Measurements from ENCODE around the gene APEH. TPM values are rescaled to one million over a fixed set of nuclear protein-coding genes. Genes with fewer than 3 reads are reported as not detected.
A peak's percentile ranks its signal among the peaks of the same experiment; 100 is the strongest.

The APEH gene
- total RNA-seq, 1 experiment from 2014 or later, result 273 TPM

GRCh38 chr3:49641292-49641691, 32.9 kb upstream of the APEH start (continued):
- TF ChIP-seq STAT6 (CRISPR knock-in tag; conservative IDR thresholded peaks at IDR 0.05; ENCODE audit: low read depth), result no peak
- TF ChIP-seq IRF2 (CRISPR knock-in tag; IDR thresholded peaks at IDR 0.05; ENCODE audit: borderline replicate concordance, low read depth), result no peak
- TF ChIP-seq ARID4B (CRISPR knock-in tag; IDR thresholded peaks at IDR 0.05; ENCODE audit: borderline replicate concordance), result no peak
- TF ChIP-seq NR1H2 (CRISPR knock-in tag; IDR thresholded peaks at IDR 0.05), result no peak
- no peak for TF ChIP-seq NR2C2 (CRISPR knock-in tag; IDR thresholded peaks at IDR 0.05)
- TF ChIP-seq SOX15 (CRISPR knock-in tag; IDR thresholded peaks at IDR 0.05), result no peak
- TF ChIP-seq SMAD3 (CRISPR knock-in tag; IDR thresholded peaks at IDR 0.05; ENCODE audit: borderline replicate concordance), result no peak
- no peak for TF ChIP-seq ZNF219 (CRISPR knock-in tag; IDR thresholded peaks at IDR 0.05; ENCODE audit: borderline replicate concordance)
- no peak for TF ChIP-seq TEAD4 (CRISPR knock-in tag; IDR thresholded peaks at IDR 0.05)
- TF ChIP-seq NR3C1 (CRISPR knock-in tag; conservative IDR thresholded peaks at IDR 0.05; ENCODE audit: low read depth), result no peak

- ChIA-PET POLR2A (interaction anchor here (0.6 kb wide), 1 partner anchor 178 kb away, joined by 4 read pairs; no protein-coding TSS in a partner anchor), CTCF (interaction anchor here (1.4 to 1.5 kb wide), 2 partner anchors 102 to 103 kb away, joined by 3 to 4 read pairs; no protein-coding TSS in a partner anchor)
- H3K4me3 Mint-ChIP-seq, result no peak overlapping the region
- H3K27ac Mint-ChIP-seq, result no peak overlapping the region
- TF ChIP-seq FOXJ3 (CRISPR knock-in tag; IDR thresholded peaks at IDR 0.05; ENCODE audit: borderline replicate concordance) (no peak), ZNF671 (CRISPR knock-in tag; IDR thresholded peaks at IDR 0.05) (no peak), FOXP1 (CRISPR knock-in tag; IDR thresholded peaks at IDR 0.05; ENCODE audit: borderline replicate concordance) (0 out of 2 replicates have a peak, but pooled peaks have one; percentile 16)
- DNase-seq (ENCODE audit: low spot score) (no peak), ATAC-seq (no peak)
- no peaks in the 10 kb centered on the region for H3K9me3 Mint-ChIP-seq
- H3K4me1 Mint-ChIP-seq, result no peaks in the 10 kb centered on the region
- no peaks in the 10 kb centered on the region for H3K27me3 Mint-ChIP-seq (ENCODE audit: low read depth)
- no peaks in the 10 kb centered on the region for H3K36me3 Mint-ChIP-seq
These were observed 32.0 kb upstream of the APEH start for GRCh38 chr3:49641921-49642707.

- DNase-seq (ENCODE audit: low spot score) (no peak), ATAC-seq (no peak)
- TF ChIP-seq SMAD3 (CRISPR knock-in tag; IDR thresholded peaks at IDR 0.05; ENCODE audit: borderline replicate concordance), result no peak
- no peak for TF ChIP-seq NR3C1 (CRISPR knock-in tag; conservative IDR thresholded peaks at IDR 0.05; ENCODE audit: low read depth)
- TF ChIP-seq JAZF1 (CRISPR knock-in tag; IDR thresholded peaks at IDR 0.05), result no peak
- no peak for TF ChIP-seq ESRRA (CRISPR knock-in tag; IDR thresholded peaks at IDR 0.05; ENCODE audit: borderline replicate concordance)
- no peak for TF ChIP-seq ZSCAN18 (CRISPR knock-in tag; IDR thresholded peaks at IDR 0.05)
- no peak for TF ChIP-seq PRDM15 (CRISPR knock-in tag; IDR thresholded peaks at IDR 0.05)
- H3K4me1 Mint-ChIP-seq, result no peaks in the 10 kb centered on the region
- H3K4me3 Mint-ChIP-seq, result no peak overlapping the region
- H3K27me3 Mint-ChIP-seq (ENCODE audit: low read depth), result no peaks in the 10 kb centered on the region
- ChIA-PET CTCF (interaction anchor here (1.4 to 1.5 kb wide), 2 partner anchors 102 to 103 kb away, joined by 3 to 4 read pairs; no protein-coding TSS in a partner anchor), POLR2A (interaction anchor here (0.6 kb wide), 1 partner anchor 178 kb away, joined by 4 read pairs; no protein-coding TSS in a partner anchor)
- no peak overlapping the region for H3K27ac Mint-ChIP-seq
- H3K9me3 Mint-ChIP-seq, result no peaks in the 10 kb centered on the region
- no peaks in the 10 kb centered on the region for H3K36me3 Mint-ChIP-seq
These were observed 31.4 kb upstream of the APEH start for GRCh38 chr3:49642708-49643145.
